Measurements from ENCODE around the gene KCNA1. TPM values are rescaled to one million over a fixed set of nuclear protein-coding genes. Genes with fewer than 3 reads are reported as not detected.

KCNA1 gene
- total RNA-seq, 2 experiments from 2014 or later: not detected

- Mint-ChIP-seq H3K36me3 (ENCODE audit: low read depth) (no peaks in the 10 kb centered on the region), H3K4me1 (no peaks in the 10 kb centered on the region), H3K27me3 (peaks cover 29% of the 10 kb centered on the region), H3K9me3 (ENCODE audit: low read depth) (no peaks in the 10 kb centered on the region), H3K27ac (no peak overlapping the region), H3K4me3 (no peak overlapping the region)
- ATAC-seq: no peak
- no peak for DNase-seq
- CTCF ChIA-PET: interaction anchor here (1.1 to 1.2 kb wide), 2 partner anchors 16 to 21 kb away, joined by 3 read pairs; no protein-coding TSS in a partner anchor
- POLR2A ChIA-PET: no interaction called here
- intact Hi-C loops (cut with DNase I, micrococcal nuclease): no loop called here
Observed at GRCh38 chr12:4951083-4951482, 41.4 kb downstream of the KCNA1 start.

- H3K9me3 Mint-ChIP-seq (ENCODE audit: low read depth): no peaks in the 10 kb centered on the region
- POLR2A ChIA-PET: no interaction called here
- intact Hi-C loops (cut with DNase I, micrococcal nuclease): no loop called here
- peaks cover 33% of the 10 kb centered on the region for H3K27me3 Mint-ChIP-seq
- DNase-seq (no peak), ATAC-seq (no peak)
- H3K4me3 Mint-ChIP-seq: no peak overlapping the region
- CTCF ChIA-PET: interaction anchor here (1.1 to 1.2 kb wide), 2 partner anchors 17 to 22 kb away, joined by 3 read pairs; no protein-coding TSS in a partner anchor
- H3K36me3 Mint-ChIP-seq (ENCODE audit: low read depth): no peaks in the 10 kb centered on the region
- no peak overlapping the region for H3K27ac Mint-ChIP-seq
- H3K4me1 Mint-ChIP-seq: no peaks in the 10 kb centered on the region
Observed at GRCh38 chr12:4951601-4952000, 41.9 kb downstream of the KCNA1 start.

DNA sequence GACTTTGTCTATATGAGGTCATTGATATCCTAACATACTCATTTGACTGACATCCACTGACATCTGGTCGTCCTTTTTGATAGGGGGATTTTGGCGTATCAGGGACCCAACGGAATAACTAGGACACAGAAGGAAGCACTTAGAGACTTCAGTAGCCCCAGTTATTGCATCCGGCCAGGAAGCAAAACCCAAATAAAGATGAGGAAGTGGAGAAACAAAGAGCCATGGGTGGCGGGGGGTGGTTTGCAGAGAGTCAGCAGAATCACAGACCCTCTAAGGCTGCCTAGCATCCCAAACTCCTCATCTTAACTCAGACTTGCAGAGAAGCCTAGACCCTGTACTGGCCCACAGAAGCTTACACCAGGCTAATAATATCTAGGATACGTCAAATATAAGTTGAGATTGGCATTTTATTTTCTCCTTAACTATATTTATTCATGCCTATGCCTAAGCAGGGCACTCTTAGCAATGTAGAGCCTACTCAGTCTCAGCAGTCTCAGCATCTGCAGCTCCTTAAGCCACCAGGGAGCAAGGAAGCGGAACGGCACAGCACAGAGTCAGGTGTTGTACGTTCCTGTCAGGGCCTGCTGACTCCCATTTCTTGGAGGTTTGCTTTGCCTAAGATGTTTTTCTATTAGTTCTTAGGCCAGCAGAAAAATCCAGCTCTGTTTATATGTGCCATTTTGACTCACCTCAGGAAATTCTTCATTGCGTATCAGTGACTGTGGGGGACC lies 45.1 kb downstream of the KCNA1 start:
- H3K27ac Mint-ChIP-seq: no peak overlapping the region
- ATAC-seq: no peak
- intact Hi-C loops (cut with DNase I, micrococcal nuclease): no loop called here
- H3K4me1 Mint-ChIP-seq: no peaks in the 10 kb centered on the region
- H3K36me3 Mint-ChIP-seq (ENCODE audit: low read depth): no peaks in the 10 kb centered on the region
- no peaks in the 10 kb centered on the region for H3K9me3 Mint-ChIP-seq (ENCODE audit: low read depth)
- CTCF ChIA-PET: interaction anchor here (1.1 kb wide), 1 partner anchor 97 kb away, joined by 5 read pairs; no protein-coding TSS in a partner anchor
- H3K4me3 Mint-ChIP-seq: no peak overlapping the region
- DNase-seq: no peak
- POLR2A ChIA-PET: no interaction called here
- peaks cover 49% of the 10 kb centered on the region for H3K27me3 Mint-ChIP-seq

DNA sequence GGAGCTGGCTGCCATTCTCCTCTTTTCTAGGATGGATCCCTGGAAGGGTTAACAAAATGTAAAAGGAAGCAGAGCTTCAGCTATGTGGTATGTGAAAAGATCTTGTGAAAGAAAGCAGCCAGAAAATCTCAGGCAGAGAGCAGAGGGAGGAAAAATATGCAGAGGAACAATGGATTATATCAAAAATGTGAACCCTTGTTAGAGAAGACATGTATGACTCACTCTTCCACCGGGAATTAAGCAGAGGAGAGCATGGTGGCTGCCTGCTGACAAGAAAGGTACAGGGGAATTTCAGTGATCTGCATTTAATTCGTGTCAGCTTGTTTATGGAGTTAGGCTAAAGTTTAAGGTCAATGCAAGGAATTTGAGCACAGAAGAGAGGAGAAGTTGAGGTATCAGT lies 46.3 kb downstream of the KCNA1 start:
- DNase-seq (no peak), ATAC-seq (no peak)
- CTCF ChIA-PET: no interaction called here
- POLR2A ChIA-PET: no interaction called here
- Mint-ChIP-seq H3K9me3 (ENCODE audit: low read depth) (no peaks in the 10 kb centered on the region), H3K4me3 (no peak overlapping the region), H3K27ac (no peak overlapping the region), H3K4me1 (no peaks in the 10 kb centered on the region), H3K36me3 (ENCODE audit: low read depth) (no peaks in the 10 kb centered on the region), H3K27me3 (peaks cover 47% of the 10 kb centered on the region)
- intact Hi-C loops (cut with DNase I, micrococcal nuclease): no loop called here

GRCh38 chr12:4956968-4957367 lies 47.3 kb downstream of the KCNA1 start:
- no peaks in the 10 kb centered on the region for H3K36me3 Mint-ChIP-seq (ENCODE audit: low read depth)
- no peak for DNase-seq
- ChIA-PET CTCF (no interaction called here), POLR2A (no interaction called here)
- H3K4me1 Mint-ChIP-seq: no peaks in the 10 kb centered on the region
- no peak for ATAC-seq
- no peaks in the 10 kb centered on the region for H3K9me3 Mint-ChIP-seq (ENCODE audit: low read depth)
- peaks cover 48% of the 10 kb centered on the region for H3K27me3 Mint-ChIP-seq
- no peak overlapping the region for H3K27ac Mint-ChIP-seq
- intact Hi-C loops (cut with DNase I, micrococcal nuclease): no loop called here
- H3K4me3 Mint-ChIP-seq: no peak overlapping the region

- no peaks in the 10 kb centered on the region for H3K9me3 Mint-ChIP-seq (ENCODE audit: low read depth)
- H3K36me3 Mint-ChIP-seq (ENCODE audit: low read depth): no peaks in the 10 kb centered on the region
- intact Hi-C loops (cut with DNase I, micrococcal nuclease): no loop called here
- ChIA-PET CTCF (interaction anchor here (1.2 kb wide), 1 partner anchor 101 kb away, joined by 3 read pairs; no protein-coding TSS in a partner anchor), POLR2A (no interaction called here)
- H3K4me1 Mint-ChIP-seq: no peaks in the 10 kb centered on the region
- peaks cover 43% of the 10 kb centered on the region for H3K27me3 Mint-ChIP-seq
- no peak for ATAC-seq
- no peak for DNase-seq
- H3K4me3 Mint-ChIP-seq: no peak overlapping the region
- no peak overlapping the region for H3K27ac Mint-ChIP-seq
Observed at GRCh38 chr12:4957761-4958160, 48.1 kb downstream of the KCNA1 start.

- CTCF ChIA-PET: interaction anchor here (1.2 to 1.6 kb wide), 2 partner anchors 22 to 102 kb away, joined by 3 read pairs; no protein-coding TSS in a partner anchor
- H3K27ac Mint-ChIP-seq: no peak overlapping the region
Observed at GRCh38 chr12:4958697-4959375, 49.1 kb downstream of the KCNA1 start.

DNA sequence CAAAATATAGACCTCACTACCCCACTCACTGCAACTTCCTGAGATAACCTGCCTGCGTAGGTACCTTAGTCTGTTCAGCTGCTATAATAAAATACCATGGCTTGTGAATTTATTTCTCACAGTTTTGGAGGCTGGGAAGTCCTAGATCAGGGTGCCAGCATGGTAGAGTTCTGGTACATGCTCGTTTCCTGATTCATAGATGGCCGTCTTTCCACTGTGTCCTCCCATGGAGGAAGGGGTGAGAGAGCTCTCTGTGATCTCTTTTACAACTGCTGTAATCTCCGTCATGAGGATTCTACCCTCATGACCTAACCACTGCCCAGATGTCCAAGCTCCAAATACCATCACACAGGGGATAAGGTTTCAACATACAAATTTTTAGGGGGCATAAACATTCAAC lies 49.7 kb downstream of the KCNA1 start:
- no peak for ATAC-seq
- Mint-ChIP-seq H3K9me3 (ENCODE audit: low read depth) (no peaks in the 10 kb centered on the region), H3K27ac (no peak overlapping the region), H3K4me3 (no peak overlapping the region), H3K4me1 (no peaks in the 10 kb centered on the region), H3K36me3 (ENCODE audit: low read depth) (no peaks in the 10 kb centered on the region), H3K27me3 (peaks cover 38% of the 10 kb centered on the region)
- intact Hi-C loops (cut with DNase I, micrococcal nuclease): no loop called here
- ChIA-PET POLR2A (no interaction called here), CTCF (interaction anchor here (1.6 kb wide), 1 partner anchor 22 kb away, joined by 3 read pairs; no protein-coding TSS in a partner anchor)
- no peak for DNase-seq

More at GRCh38 chr12:4958697-4959375, 49.1 kb downstream of the KCNA1 start:
- Mint-ChIP-seq H3K4me1 (no peaks in the 10 kb centered on the region), H3K4me3 (no peak overlapping the region), H3K27me3 (peaks cover 36% of the 10 kb centered on the region), H3K36me3 (ENCODE audit: low read depth) (no peaks in the 10 kb centered on the region), H3K9me3 (ENCODE audit: low read depth) (no peaks in the 10 kb centered on the region)
- DNase-seq (no peak), ATAC-seq (no peak)
- POLR2A ChIA-PET: no interaction called here
- intact Hi-C loops (cut with DNase I, micrococcal nuclease): no loop called here

GRCh38 chr12:4960030-4960429 lies 50.3 kb downstream of the KCNA1 start:
- POLR2A ChIA-PET: interaction anchor here (0.6 kb wide), 1 partner anchor 675 kb away, joined by 5 read pairs; no protein-coding TSS in a partner anchor
- CTCF ChIA-PET: interaction anchor here (0.7 to 1.6 kb wide), 2 partner anchors 23 to 97 kb away, joined by 3 to 4 read pairs; no protein-coding TSS in a partner anchor
- peaks cover 38% of the 10 kb centered on the region for H3K27me3 Mint-ChIP-seq

DNA sequence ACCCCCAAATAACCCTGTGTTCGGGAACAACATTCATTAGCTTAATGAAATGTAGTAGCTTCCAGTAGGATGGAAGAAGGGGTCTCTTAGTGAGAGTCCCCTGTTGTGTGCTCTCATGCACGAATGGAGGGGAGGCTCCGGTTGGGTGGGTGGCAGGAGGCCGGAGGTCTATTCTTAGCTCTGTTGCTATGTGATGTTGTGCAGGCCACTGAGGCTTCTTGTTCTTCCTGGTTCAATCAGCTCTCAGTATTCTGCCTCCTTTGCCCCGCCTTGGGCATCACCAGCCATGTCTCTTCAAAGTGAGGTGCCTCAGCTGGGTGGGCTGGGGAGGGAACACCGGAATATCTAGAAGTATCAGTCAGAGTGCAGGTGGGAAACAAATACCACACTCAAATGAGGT lies 50.8 kb downstream of the KCNA1 start:
- Mint-ChIP-seq H3K9me3 (ENCODE audit: low read depth) (no peaks in the 10 kb centered on the region), H3K27ac (no peak overlapping the region), H3K4me1 (no peaks in the 10 kb centered on the region), H3K36me3 (ENCODE audit: low read depth) (no peaks in the 10 kb centered on the region), H3K27me3 (peaks cover 36% of the 10 kb centered on the region), H3K4me3 (no peak overlapping the region)
- CTCF ChIA-PET: no interaction called here
- no peak for ATAC-seq
- intact Hi-C loops (cut with DNase I, micrococcal nuclease): no loop called here
- DNase-seq: no peak
- POLR2A ChIA-PET: no interaction called here

More at GRCh38 chr12:4960030-4960429, 50.3 kb downstream of the KCNA1 start:
- intact Hi-C loops (cut with DNase I, micrococcal nuclease): no loop called here
- DNase-seq: no peak
- Mint-ChIP-seq H3K4me1 (no peaks in the 10 kb centered on the region), H3K9me3 (ENCODE audit: low read depth) (no peaks in the 10 kb centered on the region), H3K27ac (no peak overlapping the region), H3K4me3 (no peak overlapping the region), H3K36me3 (ENCODE audit: low read depth) (no peaks in the 10 kb centered on the region)
- no peak for ATAC-seq

GRCh38 chr12:4961311-4961710 lies 51.6 kb downstream of the KCNA1 start:
- CTCF ChIA-PET: no interaction called here
- Mint-ChIP-seq H3K9me3 (ENCODE audit: low read depth) (no peaks in the 10 kb centered on the region), H3K4me1 (no peaks in the 10 kb centered on the region), H3K27me3 (peaks cover 31% of the 10 kb centered on the region), H3K36me3 (ENCODE audit: low read depth) (no peaks in the 10 kb centered on the region), H3K4me3 (no peak overlapping the region), H3K27ac (no peak overlapping the region)
- POLR2A ChIA-PET: no interaction called here
- ATAC-seq (no peak), DNase-seq (no peak)
- intact Hi-C loops (cut with DNase I, micrococcal nuclease): no loop called here

All from activated CD4-positive, alpha-beta T cell treated with anti-CD3 and anti-CD28 coated beads for 36 hours (primary cell).